Fibroblast of lung (primary cell): ENCODE data around the gene SDCBP2.
A peak's percentile ranks its signal among the peaks of the same experiment; 100 is the strongest.

Experiments used
- EZH2 ChIP-seq: IDR thresholded peaks from 2 replicates; pipeline ENCODE4 v1.5.1; 2012; ENCODE audit warnings: low read length, control low read depth, mild to moderate bottlenecking; ENCODE audit errors: missing control alignments
- TF ChIP-seq, protein P1 (sequence below), 2 donors: IDR thresholded peaks in 1 of 2; conservative IDR thresholded peaks in 1 of 2; 1 replicate in 1 of 2; 2 replicates in 1 of 2; pipeline ENCODE4 v1.5.1; 2011 to 2012; ENCODE audit warnings: low read length in 2 of 2, control low read depth in 1 of 2, inconsistent platforms in 1 of 2, low read depth in 1 of 2, mild to moderate bottlenecking in 1 of 2

- TF ChIP-seq, protein P1, sequence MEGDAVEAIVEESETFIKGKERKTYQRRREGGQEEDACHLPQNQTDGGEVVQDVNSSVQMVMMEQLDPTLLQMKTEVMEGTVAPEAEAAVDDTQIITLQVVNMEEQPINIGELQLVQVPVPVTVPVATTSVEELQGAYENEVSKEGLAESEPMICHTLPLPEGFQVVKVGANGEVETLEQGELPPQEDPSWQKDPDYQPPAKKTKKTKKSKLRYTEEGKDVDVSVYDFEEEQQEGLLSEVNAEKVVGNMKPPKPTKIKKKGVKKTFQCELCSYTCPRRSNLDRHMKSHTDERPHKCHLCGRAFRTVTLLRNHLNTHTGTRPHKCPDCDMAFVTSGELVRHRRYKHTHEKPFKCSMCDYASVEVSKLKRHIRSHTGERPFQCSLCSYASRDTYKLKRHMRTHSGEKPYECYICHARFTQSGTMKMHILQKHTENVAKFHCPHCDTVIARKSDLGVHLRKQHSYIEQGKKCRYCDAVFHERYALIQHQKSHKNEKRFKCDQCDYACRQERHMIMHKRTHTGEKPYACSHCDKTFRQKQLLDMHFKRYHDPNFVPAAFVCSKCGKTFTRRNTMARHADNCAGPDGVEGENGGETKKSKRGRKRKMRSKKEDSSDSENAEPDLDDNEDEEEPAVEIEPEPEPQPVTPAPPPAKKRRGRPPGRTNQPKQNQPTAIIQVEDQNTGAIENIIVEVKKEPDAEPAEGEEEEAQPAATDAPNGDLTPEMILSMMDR (conservative IDR thresholded peaks at IDR 0.05 in 1 of 2, IDR thresholded peaks at IDR 0.05 in 1 of 2; ENCODE audit: low read depth in 1 of 2, low read length in 2 of 2) = peak; percentile 87 to 99
- TF ChIP-seq EZH2 = no peak
Measured at GRCh38 chr20:1313236-1313964, 15.5 kb downstream of the SDCBP2 start.
